BJ (cell line): ENCODE results near the gene DHX57. TPM values are rescaled to one million over a fixed set of nuclear protein-coding genes. Genes with fewer than 3 reads are reported as not detected.
A peak's percentile ranks its signal among the peaks of the same experiment; 100 is the strongest.

Experiments used
- CTCF ChIA-PET: fragments of 350-600 bp; formaldehyde crosslinking; extraction: SDS; loops from one replicate; lab custom pipeline; 2021; ENCODE audit warnings: antibody characterized with exemption, inconsistent platforms; lab: Yijun Ruan, JAX
- POLR2A ChIA-PET: fragments of 300-600 bp; sonication (Branson Sonifier 250); formaldehyde crosslinking; extraction: SDS; loops from one replicate; lab custom pipeline; 2021; ENCODE audit warnings: antibody characterized with exemption; lab: Charles Lee
- DNase-seq: peaks from one replicate; pipeline ENCODE4 v3.0.0-alpha.2; 2011; ENCODE audit warnings: low read depth
- H3K27me3 ChIP-seq: 2 replicates; pipeline ENCODE4 v1.6.0; 2011; ENCODE audit warnings: low read length; ENCODE audit not compliant: control insufficient read depth, insufficient read depth
- H3K36me3 ChIP-seq: 2 replicates; pipeline ENCODE4 v1.5.1; 2011; ENCODE audit warnings: low read length; ENCODE audit not compliant: control insufficient read depth, insufficient read depth
- H3K4me3 ChIP-seq: 2 replicates; pipeline ENCODE4 v1.5.1; 2011; ENCODE audit warnings: low read depth, mild to moderate bottlenecking, control low read depth, low read length
- CTCF ChIP-seq: IDR thresholded peaks from 2 replicates; pipeline ENCODE4 v1.5.1; 2011; ENCODE audit warnings: low read depth, mild to moderate bottlenecking, control low read depth, inconsistent platforms, low read length, moderate library complexity; ENCODE audit not compliant: insufficient read depth
- polyA minus RNA-seq: library from RNA; depleted of rRNA, polyadenylated mRNA; stranded (reverse); fragments of >200 nt; gene quantifications from 2 replicates; pipeline ENCODE4 v1.2.3, GENCODE V29; 2011; rRNA and poly(A)+ RNA removed
- polyA plus RNA-seq: library from polyadenylated mRNA; depleted of rRNA; stranded (reverse); fragments of >200 nt; gene quantifications from 2 replicates; pipeline ENCODE4 v1.2.3, GENCODE V29; 2011; rRNA removed

Gene DHX57, protein sequence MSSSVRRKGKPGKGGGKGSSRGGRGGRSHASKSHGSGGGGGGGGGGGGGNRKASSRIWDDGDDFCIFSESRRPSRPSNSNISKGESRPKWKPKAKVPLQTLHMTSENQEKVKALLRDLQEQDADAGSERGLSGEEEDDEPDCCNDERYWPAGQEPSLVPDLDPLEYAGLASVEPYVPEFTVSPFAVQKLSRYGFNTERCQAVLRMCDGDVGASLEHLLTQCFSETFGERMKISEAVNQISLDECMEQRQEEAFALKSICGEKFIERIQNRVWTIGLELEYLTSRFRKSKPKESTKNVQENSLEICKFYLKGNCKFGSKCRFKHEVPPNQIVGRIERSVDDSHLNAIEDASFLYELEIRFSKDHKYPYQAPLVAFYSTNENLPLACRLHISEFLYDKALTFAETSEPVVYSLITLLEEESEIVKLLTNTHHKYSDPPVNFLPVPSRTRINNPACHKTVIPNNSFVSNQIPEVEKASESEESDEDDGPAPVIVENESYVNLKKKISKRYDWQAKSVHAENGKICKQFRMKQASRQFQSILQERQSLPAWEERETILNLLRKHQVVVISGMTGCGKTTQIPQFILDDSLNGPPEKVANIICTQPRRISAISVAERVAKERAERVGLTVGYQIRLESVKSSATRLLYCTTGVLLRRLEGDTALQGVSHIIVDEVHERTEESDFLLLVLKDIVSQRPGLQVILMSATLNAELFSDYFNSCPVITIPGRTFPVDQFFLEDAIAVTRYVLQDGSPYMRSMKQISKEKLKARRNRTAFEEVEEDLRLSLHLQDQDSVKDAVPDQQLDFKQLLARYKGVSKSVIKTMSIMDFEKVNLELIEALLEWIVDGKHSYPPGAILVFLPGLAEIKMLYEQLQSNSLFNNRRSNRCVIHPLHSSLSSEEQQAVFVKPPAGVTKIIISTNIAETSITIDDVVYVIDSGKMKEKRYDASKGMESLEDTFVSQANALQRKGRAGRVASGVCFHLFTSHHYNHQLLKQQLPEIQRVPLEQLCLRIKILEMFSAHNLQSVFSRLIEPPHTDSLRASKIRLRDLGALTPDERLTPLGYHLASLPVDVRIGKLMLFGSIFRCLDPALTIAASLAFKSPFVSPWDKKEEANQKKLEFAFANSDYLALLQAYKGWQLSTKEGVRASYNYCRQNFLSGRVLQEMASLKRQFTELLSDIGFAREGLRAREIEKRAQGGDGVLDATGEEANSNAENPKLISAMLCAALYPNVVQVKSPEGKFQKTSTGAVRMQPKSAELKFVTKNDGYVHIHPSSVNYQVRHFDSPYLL (N-terminal part only)
- polyA plus RNA-seq (10.0 and 15.2 TPM in 2 replicates), polyA minus RNA-seq (13.4 and 13.7 TPM in 2 replicates)

GRCh38 chr2:38875576-38876367 lies at the start of gene DHX57, which contains the start of gene MORN2:
TSS of gene DHX57 (minus strand) at chr2:38875934. CDS start at chr2:38868405, 7,529 bp downstream.
TSS of gene MORN2 (plus strand) at chr2:38875976.
- ChIA-PET CTCF (interaction anchor here (1.0 to 1.2 kb wide), 2 partner anchors 11 to 352 kb away, joined by 3 to 4 read pairs; no protein-coding TSS in a partner anchor), POLR2A (interaction anchor here (0.7 kb wide), 1 partner anchor 39 kb away, joined by 4 read pairs; no protein-coding TSS in a partner anchor)
- peak; percentile 16 for DNase-seq
- TF ChIP-seq CTCF = no peak
- no peaks in the 10 kb centered on the region for H3K27me3 ChIP-seq
- peak within 1 kb of the TSS; percentile 67 for H3K4me3 ChIP-seq
- no peaks in the 10 kb centered on the region for H3K36me3 ChIP-seq

GRCh38 chr2:38922902-38923301 lies 47.2 kb upstream of the DHX57 start:
- DNase-seq = no peak
- Histone ChIP-seq H3K36me3 (no peaks in the 10 kb centered on the region), H3K4me3 (no peak overlapping the region), H3K27me3 (no peaks in the 10 kb centered on the region; the same call in 1 of the 2 replicates)
- TF ChIP-seq CTCF = no peak
- ChIA-PET POLR2A (no interaction called here), CTCF (no interaction called here)

DNA sequence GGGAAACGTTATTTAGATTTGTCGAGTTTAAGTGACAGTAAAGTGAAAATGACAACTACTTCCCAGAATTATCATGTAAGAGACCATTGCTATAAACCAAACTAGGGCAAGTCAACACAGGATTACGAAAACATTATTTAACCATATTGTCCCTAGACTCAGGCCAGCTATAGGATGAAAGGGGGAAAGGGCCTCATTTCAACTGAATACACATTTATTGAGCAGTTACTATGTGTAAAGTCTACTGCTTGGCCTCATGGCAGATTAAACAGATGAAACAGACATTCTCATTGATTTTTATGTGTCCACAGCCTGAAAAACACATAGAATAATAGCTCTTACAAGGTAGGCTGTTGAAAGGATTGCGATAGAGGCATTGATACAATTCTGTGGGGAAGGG lies 46.7 kb upstream of the DHX57 start:
- no peak for DNase-seq
- CTCF ChIA-PET = no interaction called here
- Histone ChIP-seq H3K36me3 (no peaks in the 10 kb centered on the region), H3K27me3 (no peaks in the 10 kb centered on the region; the same call in 1 of the 2 replicates), H3K4me3 (no peak overlapping the region)
- POLR2A ChIA-PET = no interaction called here
- TF ChIP-seq CTCF = no peak

DNA sequence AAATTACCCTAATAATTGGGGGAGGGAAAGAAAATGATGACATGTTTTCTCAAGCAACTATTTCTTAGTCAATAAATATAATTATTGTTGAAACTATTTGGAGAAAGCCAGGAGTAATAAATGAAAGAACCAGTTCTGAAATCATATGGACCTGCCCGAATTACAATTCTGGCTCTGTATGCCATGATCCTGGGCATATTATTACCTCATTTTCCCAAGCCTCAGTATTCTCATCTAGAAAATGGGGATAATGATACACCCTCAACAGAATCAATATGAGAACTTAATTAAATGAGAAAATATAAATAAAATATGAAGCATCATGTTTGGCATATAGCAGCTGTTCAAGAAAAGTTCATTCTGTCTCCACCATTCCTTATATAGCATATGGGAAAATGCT lies 36.9 kb upstream of the DHX57 start:
- ChIA-PET CTCF (no interaction called here), POLR2A (no interaction called here)
- Histone ChIP-seq H3K27me3 (no peaks in the 10 kb centered on the region), H3K36me3 (no peaks in the 10 kb centered on the region), H3K4me3 (no peak overlapping the region)
- DNase-seq = no peak
- TF ChIP-seq CTCF = no peak
